GM18868 (cell line): ENCODE results near the gene NELL2.
"Not testable (repeated sequence)": the region's sequence is repeated elsewhere in the genome, so short reads cannot be mapped to it uniquely, and the experiment has no call there.

ENCODE experiments used
- ATAC-seq: cut with Tn5 transposase; IDR thresholded peaks from one replicate; pipeline ENCODE4 v1.9.1; 2021; ENCODE audit warnings: mild to moderate bottlenecking, moderate library complexity; ENCODE audit not compliant: unreplicated experiment

The NELL2 gene

GRCh38 chr12:44847888-44848702 lies 28.0 kb downstream of the NELL2 start:
- ATAC-seq = peak; percentile 82

GRCh38 chr12:44847403-44847802 lies 28.7 kb downstream of the NELL2 start:
- ATAC-seq = peak; percentile 20

- no peak for ATAC-seq
These were observed 29.3 kb downstream of the NELL2 start for GRCh38 chr12:44846826-44847225.

- no peak for ATAC-seq
These were observed 33.4 kb downstream of the NELL2 start for GRCh38 chr12:44842669-44843068.

GRCh38 chr12:44839785-44840184 lies 36.3 kb downstream of the NELL2 start:
- no peak for ATAC-seq

- no peak for ATAC-seq
These were observed 38.9 kb downstream of the NELL2 start for GRCh38 chr12:44837114-44837755.

- no peak for ATAC-seq
These were observed 40.3 kb downstream of the NELL2 start for GRCh38 chr12:44835641-44836379.

- not testable (repeated sequence) for ATAC-seq
These were observed 41.1 kb downstream of the NELL2 start for GRCh38 chr12:44834996-44835395.

- no peak for ATAC-seq
These were observed 42.6 kb downstream of the NELL2 start for GRCh38 chr12:44833561-44833960.

GRCh38 chr12:44830566-44831055 lies 45.5 kb downstream of the NELL2 start:
- no peak for ATAC-seq

GRCh38 chr12:44829045-44829444 lies 47.1 kb downstream of the NELL2 start:
- ATAC-seq = no peak

- no peak for ATAC-seq
These were observed 48.2 kb downstream of the NELL2 start for GRCh38 chr12:44827832-44828438.

GRCh38 chr12:44821702-44822101 lies 54.4 kb downstream of the NELL2 start:
- not testable (repeated sequence) for ATAC-seq

- no peak for ATAC-seq
These were observed 56.2 kb downstream of the NELL2 start for GRCh38 chr12:44819884-44820283.

GRCh38 chr12:44817687-44818086 lies 58.4 kb downstream of the NELL2 start:
- ATAC-seq = no peak

GRCh38 chr12:44816446-44817017 lies 59.6 kb downstream of the NELL2 start:
- no peak for ATAC-seq

- peak; percentile 47 for ATAC-seq
These were observed 64.1 kb downstream of the NELL2 start for GRCh38 chr12:44812062-44812461.

GRCh38 chr12:44804068-44804467 lies 72.0 kb downstream of the NELL2 start:
- no peak for ATAC-seq

GRCh38 chr12:44795970-44796369 lies 80.1 kb downstream of the NELL2 start:
- no peak for ATAC-seq

- no peak for ATAC-seq
These were observed 87.4 kb downstream of the NELL2 start for GRCh38 chr12:44788731-44789130.
